ENCODE results near the gene INKA2.

DNA sequence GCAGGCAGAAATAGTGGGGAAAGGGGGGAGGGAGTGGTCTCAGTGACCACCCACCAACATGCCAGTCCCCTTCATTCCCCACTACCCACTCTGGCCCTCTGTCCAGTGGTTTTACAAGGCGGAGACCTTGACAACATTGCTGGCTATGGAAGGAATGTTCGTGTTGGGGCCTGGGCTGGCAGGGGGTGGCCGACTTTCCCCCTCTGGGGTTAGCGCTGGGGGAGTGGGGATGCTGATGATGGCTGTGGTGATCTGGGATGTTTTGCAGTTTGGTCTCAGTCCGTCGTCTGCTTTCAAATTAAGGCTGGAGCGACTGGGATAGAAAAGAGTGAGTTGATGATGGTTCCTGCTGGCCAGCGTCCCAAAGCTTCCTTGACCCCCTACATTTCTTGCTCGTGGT, 36.8 kb upstream of the INKA2 start:
- TF ChIP-seq, protein P1, sequence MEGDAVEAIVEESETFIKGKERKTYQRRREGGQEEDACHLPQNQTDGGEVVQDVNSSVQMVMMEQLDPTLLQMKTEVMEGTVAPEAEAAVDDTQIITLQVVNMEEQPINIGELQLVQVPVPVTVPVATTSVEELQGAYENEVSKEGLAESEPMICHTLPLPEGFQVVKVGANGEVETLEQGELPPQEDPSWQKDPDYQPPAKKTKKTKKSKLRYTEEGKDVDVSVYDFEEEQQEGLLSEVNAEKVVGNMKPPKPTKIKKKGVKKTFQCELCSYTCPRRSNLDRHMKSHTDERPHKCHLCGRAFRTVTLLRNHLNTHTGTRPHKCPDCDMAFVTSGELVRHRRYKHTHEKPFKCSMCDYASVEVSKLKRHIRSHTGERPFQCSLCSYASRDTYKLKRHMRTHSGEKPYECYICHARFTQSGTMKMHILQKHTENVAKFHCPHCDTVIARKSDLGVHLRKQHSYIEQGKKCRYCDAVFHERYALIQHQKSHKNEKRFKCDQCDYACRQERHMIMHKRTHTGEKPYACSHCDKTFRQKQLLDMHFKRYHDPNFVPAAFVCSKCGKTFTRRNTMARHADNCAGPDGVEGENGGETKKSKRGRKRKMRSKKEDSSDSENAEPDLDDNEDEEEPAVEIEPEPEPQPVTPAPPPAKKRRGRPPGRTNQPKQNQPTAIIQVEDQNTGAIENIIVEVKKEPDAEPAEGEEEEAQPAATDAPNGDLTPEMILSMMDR (conservative IDR thresholded peaks at IDR 0.05; ENCODE audit: low read depth, low read length), result no peak
- TF ChIP-seq EZH2 (IDR thresholded peaks at IDR 0.05; ENCODE audit: borderline replicate concordance, low read depth, low read length, poor library complexity, severe bottlenecking), result no peak

All from A673 (cell line).